ENCODE data around the gene PLCB1. TPM values are rescaled to one million over a fixed set of nuclear protein-coding genes. Genes with fewer than 3 reads are reported as not detected.

Gene PLCB1
- total RNA-seq, 2 experiments from 2014 or later, result 1.0 to 1.2 TPM

DNA sequence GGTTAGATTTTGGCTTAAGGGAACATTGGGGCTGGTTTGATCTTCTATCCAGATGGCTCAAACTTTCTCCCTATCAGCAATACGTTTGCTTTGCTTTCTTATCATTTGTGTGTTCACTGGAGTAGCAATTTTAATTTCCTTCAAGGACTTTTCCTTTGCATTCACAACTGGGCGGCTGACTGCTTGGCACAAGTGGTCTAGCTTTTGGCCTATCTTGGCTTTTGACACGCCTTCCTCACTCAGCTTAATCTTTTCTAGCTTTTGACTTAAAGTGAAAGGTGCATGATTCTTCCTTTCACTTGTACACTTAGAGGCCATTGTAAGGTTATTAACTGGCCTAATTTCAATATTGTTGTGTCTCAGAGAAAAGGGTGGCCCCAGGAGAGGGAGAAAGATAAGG, 254.9 kb downstream of the PLCB1 start:
- Mint-ChIP-seq H3K9me3 (no peaks in the 10 kb centered on the region), H3K27ac (no peak overlapping the region), H3K4me1 (no peaks in the 10 kb centered on the region), H3K4me3 (no peak overlapping the region), H3K36me3 (ENCODE audit: low read depth) (no peaks in the 10 kb centered on the region), H3K27me3 (no peaks in the 10 kb centered on the region)
- CTCF ChIA-PET, result interaction anchor here (1.6 kb wide), 1 partner anchor 344 kb away, joined by 3 read pairs; no protein-coding TSS in a partner anchor
- POLR2A ChIA-PET, result no interaction called here
- DNase-seq, result no peak

DNA sequence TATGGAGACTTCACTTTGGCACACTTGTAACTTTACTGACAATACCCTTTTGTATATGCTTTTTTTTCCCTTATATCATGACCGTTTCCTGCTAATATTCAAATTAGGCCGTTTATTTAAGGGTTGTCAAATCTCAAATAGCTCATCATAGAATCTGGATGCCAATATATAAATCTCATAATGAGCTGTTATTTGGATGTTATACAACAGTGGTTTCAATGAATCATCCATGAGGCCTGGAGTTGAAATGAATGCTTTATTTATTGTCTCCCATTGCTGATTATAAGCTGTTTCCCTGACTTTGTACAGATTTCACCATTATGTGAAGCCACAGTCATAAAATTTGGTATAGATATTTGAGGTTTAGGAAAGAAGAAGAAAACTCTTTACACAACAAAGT, 256.1 kb downstream of the PLCB1 start:
- Mint-ChIP-seq H3K36me3 (ENCODE audit: low read depth) (no peaks in the 10 kb centered on the region), H3K4me1 (no peaks in the 10 kb centered on the region), H3K4me3 (no peak overlapping the region), H3K27me3 (peaks cover 2% of the 10 kb centered on the region), H3K27ac (no peak overlapping the region), H3K9me3 (no peaks in the 10 kb centered on the region)
- no peak for DNase-seq
- ChIA-PET CTCF (interaction anchor here (0.6 kb wide), 1 partner anchor 345 kb away, joined by 3 read pairs; no protein-coding TSS in a partner anchor), POLR2A (no interaction called here)

DNA sequence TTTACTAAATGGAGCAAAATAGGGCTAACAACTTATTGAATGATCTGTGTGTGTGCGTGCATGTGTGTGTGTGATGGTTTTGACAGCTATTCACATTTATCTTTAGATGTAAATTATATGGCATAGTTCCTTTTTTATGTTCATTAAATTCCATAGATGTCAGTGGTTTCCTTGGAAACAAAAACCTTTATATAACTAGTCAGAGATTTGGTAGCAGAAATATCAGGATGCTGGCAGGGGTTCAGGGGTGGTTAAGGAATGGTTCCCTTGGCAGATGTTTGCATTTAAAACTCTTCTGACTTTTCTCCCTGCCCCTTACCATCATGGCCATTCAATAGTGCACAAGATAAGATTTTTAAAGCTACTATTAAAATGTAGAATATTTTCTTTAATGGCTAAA, 256.6 kb downstream of the PLCB1 start:
- CTCF ChIA-PET, result interaction anchor here (0.6 kb wide), 1 partner anchor 345 kb away, joined by 3 read pairs; no protein-coding TSS in a partner anchor
- no peaks in the 10 kb centered on the region for H3K9me3 Mint-ChIP-seq
- POLR2A ChIA-PET, result no interaction called here
- H3K4me1 Mint-ChIP-seq, result no peaks in the 10 kb centered on the region
- H3K36me3 Mint-ChIP-seq (ENCODE audit: low read depth), result no peaks in the 10 kb centered on the region
- H3K27ac Mint-ChIP-seq, result no peak overlapping the region
- DNase-seq, result no peak
- H3K27me3 Mint-ChIP-seq, result peaks cover 2% of the 10 kb centered on the region
- no peak overlapping the region for H3K4me3 Mint-ChIP-seq

DNA sequence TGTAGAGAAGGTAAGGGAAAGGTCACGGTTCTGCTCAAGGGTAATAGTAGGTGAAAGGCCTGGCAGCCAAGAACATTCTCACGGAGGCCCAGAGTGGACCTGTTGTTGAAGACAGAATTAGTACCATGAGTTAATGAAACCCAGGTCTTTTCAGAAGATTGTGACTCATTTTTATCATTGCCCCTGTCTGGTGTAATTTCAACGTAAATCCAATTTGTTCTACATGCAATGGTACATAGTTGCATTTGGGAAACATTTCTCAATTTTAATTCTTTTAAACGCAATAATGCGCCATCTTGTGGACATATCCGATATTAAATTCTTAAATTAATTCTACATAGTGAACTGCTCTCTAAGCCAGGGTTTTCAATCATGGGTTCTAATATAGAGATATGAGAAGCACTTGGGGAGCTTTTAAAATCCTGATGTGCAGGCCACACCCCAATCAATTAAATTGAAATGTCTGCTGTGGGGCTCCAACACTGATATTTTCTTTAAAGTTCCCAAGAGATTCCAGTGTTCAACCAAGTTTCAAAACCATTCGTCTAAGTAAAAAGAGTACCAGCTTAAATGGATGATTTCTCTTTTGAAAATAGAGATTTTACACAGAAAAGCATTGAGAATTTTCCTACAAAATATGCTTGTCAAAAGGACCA, 257.4 kb downstream of the PLCB1 start:
- POLR2A ChIA-PET, result no interaction called here
- DNase-seq, result no peak
- Mint-ChIP-seq H3K36me3 (ENCODE audit: low read depth) (no peaks in the 10 kb centered on the region), H3K4me3 (no peak overlapping the region), H3K9me3 (no peaks in the 10 kb centered on the region), H3K27me3 (peaks cover 2% of the 10 kb centered on the region), H3K27ac (no peak overlapping the region), H3K4me1 (no peaks in the 10 kb centered on the region)
- CTCF ChIA-PET, result no interaction called here

DNA sequence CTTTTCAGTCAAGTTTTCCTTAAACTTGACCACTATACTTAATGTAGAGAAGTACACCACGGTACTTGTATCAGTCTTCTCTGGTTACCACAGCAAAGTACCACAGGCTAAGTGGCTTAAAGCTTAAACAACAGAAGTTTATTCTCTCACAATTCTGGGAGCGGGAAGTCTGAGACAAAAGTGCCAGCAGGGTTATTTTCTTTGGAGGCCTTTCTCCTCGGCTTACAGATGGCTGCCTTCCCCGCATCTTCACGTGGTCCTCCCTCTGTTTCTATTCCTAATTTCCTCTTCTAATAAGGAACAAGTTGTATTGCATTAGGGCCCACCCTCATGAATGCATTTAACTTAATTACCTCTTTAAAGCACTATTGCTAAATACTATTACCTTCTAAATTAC, 258.0 kb downstream of the PLCB1 start:
- DNase-seq, result no peak
- no peaks in the 10 kb centered on the region for H3K36me3 Mint-ChIP-seq (ENCODE audit: low read depth)
- ChIA-PET CTCF (no interaction called here), POLR2A (no interaction called here)
- no peak overlapping the region for H3K27ac Mint-ChIP-seq
- H3K9me3 Mint-ChIP-seq, result no peaks in the 10 kb centered on the region
- H3K27me3 Mint-ChIP-seq, result peaks cover 2% of the 10 kb centered on the region
- no peaks in the 10 kb centered on the region for H3K4me1 Mint-ChIP-seq
- H3K4me3 Mint-ChIP-seq, result no peak overlapping the region

DNA sequence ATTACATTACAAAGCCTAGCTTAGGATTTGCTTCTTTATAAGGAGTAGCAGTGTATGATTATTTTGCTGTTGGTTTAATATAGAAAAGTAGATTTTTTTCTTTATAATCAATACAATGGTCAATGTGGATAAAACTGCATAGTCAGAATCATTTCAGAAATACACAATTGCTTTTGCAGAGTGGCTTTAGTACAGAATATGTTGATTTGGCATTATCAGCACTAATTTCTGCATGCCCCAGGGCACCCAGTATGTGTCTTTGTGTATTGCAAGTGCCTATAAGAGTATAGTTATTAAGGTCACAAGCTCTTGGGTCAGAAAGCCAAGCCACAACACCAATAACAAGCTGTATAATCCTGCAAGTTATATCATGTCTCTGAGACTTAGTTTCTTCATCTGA, 258.4 kb downstream of the PLCB1 start:
- ChIA-PET CTCF (no interaction called here), POLR2A (no interaction called here)
- H3K27ac Mint-ChIP-seq, result no peak overlapping the region
- no peaks in the 10 kb centered on the region for H3K4me1 Mint-ChIP-seq
- peaks cover 2% of the 10 kb centered on the region for H3K27me3 Mint-ChIP-seq
- no peak overlapping the region for H3K4me3 Mint-ChIP-seq
- no peak for DNase-seq
- H3K9me3 Mint-ChIP-seq, result no peaks in the 10 kb centered on the region
- no peaks in the 10 kb centered on the region for H3K36me3 Mint-ChIP-seq (ENCODE audit: low read depth)

DNA sequence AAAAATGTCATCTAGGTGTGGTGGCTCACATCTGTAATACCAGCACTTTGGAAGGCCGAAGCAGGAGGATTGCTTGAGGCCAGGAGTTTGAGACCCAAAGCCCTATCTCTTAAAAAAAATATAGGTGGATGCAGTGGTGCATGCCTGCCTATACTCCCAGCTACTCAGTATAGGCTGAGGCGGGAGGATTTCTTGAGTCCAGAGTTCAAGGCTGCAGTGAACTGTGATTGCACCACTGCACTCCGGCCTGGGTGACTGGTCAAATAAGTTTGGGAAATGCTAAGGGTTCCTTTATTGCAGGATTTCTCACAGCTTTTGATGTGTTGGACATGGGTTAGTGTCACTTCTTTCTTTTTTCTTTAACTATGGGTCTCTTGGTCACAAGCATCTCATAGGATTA, 261.3 kb downstream of the PLCB1 start:
- H3K36me3 Mint-ChIP-seq (ENCODE audit: low read depth), result no peaks in the 10 kb centered on the region
- ChIA-PET POLR2A (no interaction called here), CTCF (no interaction called here)
- H3K27ac Mint-ChIP-seq, result no peak overlapping the region
- H3K4me1 Mint-ChIP-seq, result no peaks in the 10 kb centered on the region
- H3K9me3 Mint-ChIP-seq, result no peaks in the 10 kb centered on the region
- peaks cover 2% of the 10 kb centered on the region for H3K27me3 Mint-ChIP-seq
- no peak overlapping the region for H3K4me3 Mint-ChIP-seq
- DNase-seq, result no peak

DNA sequence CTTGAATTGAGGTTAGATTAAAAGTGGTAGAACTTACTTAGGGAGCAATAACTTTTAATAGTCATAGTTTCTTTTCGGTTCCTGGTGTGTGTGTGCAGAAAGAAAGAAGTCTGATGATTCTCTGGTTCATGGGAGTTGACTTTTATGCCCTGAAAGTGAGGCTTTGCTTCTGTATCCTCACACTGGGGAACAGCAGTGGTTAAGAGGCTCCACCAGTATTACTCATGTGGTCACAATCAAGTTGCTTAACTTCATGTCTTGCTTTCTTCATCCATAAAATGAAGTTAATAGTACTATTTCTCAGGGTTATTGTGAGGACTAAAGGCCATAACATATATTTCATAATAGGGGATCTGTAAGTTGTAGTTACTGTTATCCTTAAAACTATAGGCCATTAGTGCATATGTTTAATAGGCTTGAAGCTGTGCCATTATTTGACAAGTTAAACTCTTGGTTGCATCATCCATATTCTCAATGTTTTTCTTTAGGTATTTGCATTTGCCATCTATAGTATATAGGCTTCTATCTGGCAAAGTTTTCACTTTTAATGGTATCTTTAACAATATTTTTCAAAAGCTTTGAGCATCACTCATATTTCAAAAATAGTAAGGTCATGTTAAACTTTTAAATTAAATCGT, 262.4 kb downstream of the PLCB1 start:
- Mint-ChIP-seq H3K4me1 (no peaks in the 10 kb centered on the region), H3K9me3 (no peaks in the 10 kb centered on the region), H3K27me3 (peaks cover 2% of the 10 kb centered on the region), H3K36me3 (ENCODE audit: low read depth) (no peaks in the 10 kb centered on the region), H3K27ac (no peak overlapping the region), H3K4me3 (no peak overlapping the region)
- CTCF ChIA-PET, result no interaction called here
- POLR2A ChIA-PET, result no interaction called here
- no peak for DNase-seq

DNA sequence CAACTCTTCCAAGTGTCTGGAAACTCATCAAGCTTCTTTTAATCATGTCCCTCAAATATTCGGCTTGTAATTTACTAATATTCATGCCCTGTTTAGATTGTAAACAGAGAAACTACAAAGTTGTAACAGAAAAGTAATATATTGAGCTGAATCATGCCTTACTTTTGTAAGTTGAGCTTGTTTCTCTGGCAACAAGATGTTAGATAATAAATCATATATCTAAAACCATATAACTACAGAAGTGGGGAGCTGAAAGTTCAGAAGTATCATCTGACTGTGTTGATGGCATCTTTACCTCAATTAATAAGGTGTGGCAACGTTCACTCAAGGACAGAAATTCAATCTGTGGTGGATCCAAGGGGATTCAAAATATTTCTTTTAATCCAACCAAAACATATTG, 263.9 kb downstream of the PLCB1 start:
- Mint-ChIP-seq H3K36me3 (ENCODE audit: low read depth) (no peaks in the 10 kb centered on the region), H3K9me3 (no peaks in the 10 kb centered on the region), H3K27ac (no peak overlapping the region), H3K4me1 (peaks cover 8% of the 10 kb centered on the region), H3K27me3 (peaks cover 2% of the 10 kb centered on the region), H3K4me3 (no peak overlapping the region)
- CTCF ChIA-PET, result interaction anchor here (0.7 kb wide), 1 partner anchor 1047 kb away, joined by 3 read pairs; no protein-coding TSS in a partner anchor
- POLR2A ChIA-PET, result no interaction called here
- DNase-seq, result no peak

DNA sequence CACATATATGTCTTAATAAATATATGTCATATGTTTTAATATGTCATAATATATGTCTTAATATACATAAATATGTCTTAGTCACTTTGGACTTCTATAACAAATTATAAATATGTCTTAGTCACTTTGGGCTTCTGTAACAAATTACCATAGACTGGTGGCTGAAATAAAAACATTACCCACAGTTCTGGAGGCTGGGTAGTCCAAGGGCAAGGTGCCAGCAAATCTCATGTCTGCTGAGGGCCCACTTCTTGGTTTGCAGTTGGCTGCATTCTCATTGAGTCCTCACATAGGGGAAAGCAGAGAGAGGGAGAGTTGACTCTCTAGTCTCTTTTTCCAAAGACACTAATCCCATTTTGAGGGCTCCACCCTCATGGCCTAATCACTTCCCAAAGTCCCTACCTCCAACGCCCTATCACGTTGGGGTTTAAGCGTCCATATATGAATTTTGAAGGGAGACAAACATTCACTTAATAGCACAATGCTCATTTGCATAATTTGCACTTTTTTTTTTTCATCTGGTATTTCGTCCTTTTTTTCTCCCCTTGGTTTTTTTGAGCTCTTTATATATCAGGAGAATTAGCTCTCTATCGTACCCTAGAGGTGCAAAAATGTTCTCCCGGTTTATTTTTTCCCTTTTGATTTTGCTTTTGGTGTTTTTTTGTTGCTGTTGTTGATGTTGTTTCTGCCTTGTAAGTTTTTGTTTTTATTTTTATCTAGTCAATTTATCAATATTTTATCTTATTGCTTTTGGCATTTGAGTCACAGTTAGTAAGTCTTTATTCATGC, 266.4 kb downstream of the PLCB1 start:
- POLR2A ChIA-PET, result no interaction called here
- H3K27me3 Mint-ChIP-seq, result no peaks in the 10 kb centered on the region
- H3K4me1 Mint-ChIP-seq, result peaks cover 8% of the 10 kb centered on the region
- CTCF ChIA-PET, result no interaction called here
- H3K27ac Mint-ChIP-seq, result no peak overlapping the region
- no peak for DNase-seq
- H3K4me3 Mint-ChIP-seq, result no peak overlapping the region
- no peaks in the 10 kb centered on the region for H3K9me3 Mint-ChIP-seq
- H3K36me3 Mint-ChIP-seq (ENCODE audit: low read depth), result no peaks in the 10 kb centered on the region

DNA sequence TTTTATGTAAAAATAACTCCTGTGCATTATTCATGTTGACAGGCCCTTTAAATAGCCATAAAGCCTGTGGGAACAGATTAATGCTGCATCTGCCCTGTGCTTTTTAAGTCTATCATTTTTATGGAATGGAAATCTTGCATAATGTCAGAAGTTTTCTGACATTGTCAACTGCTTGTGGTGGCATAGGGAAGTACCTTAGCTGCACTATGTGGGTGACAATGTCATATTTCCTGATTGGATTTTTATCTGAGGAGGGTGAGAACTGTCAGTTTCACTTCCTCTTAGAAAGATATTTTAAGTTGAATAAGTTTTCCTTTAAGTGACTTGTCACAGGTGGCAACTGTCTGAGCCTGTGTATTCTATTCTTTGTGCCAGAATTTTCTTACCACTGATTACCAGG, 267.9 kb downstream of the PLCB1 start:
- Mint-ChIP-seq H3K9me3 (no peaks in the 10 kb centered on the region), H3K36me3 (ENCODE audit: low read depth) (no peaks in the 10 kb centered on the region), H3K4me3 (no peak overlapping the region), H3K27me3 (no peaks in the 10 kb centered on the region), H3K4me1 (peaks cover 8% of the 10 kb centered on the region), H3K27ac (no peak overlapping the region)
- POLR2A ChIA-PET, result no interaction called here
- no peak for DNase-seq
- CTCF ChIA-PET, result no interaction called here

DNA sequence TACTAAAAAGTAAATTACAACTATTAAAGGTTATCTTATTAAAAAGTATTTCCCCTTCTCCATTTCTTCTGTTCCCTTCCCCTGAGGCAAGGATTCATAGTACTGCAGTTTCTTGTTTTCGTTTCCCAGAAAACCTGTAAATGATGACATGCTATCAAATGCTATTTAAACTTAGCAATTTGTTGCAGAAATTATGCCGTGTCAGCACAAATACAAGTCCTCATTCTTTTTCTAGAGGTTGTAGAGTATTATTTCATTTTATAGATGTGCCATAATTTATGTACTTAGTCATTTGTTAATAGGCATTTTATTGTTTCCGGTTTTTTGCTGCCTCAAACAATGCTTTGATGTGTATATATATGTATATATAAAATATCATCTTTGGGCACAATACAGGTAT, 268.4 kb downstream of the PLCB1 start:
- Mint-ChIP-seq H3K4me1 (peaks cover 8% of the 10 kb centered on the region), H3K36me3 (ENCODE audit: low read depth) (no peaks in the 10 kb centered on the region), H3K27me3 (no peaks in the 10 kb centered on the region), H3K9me3 (no peaks in the 10 kb centered on the region), H3K4me3 (no peak overlapping the region), H3K27ac (no peak overlapping the region)
- POLR2A ChIA-PET, result no interaction called here
- DNase-seq, result no peak
- CTCF ChIA-PET, result no interaction called here

DNA sequence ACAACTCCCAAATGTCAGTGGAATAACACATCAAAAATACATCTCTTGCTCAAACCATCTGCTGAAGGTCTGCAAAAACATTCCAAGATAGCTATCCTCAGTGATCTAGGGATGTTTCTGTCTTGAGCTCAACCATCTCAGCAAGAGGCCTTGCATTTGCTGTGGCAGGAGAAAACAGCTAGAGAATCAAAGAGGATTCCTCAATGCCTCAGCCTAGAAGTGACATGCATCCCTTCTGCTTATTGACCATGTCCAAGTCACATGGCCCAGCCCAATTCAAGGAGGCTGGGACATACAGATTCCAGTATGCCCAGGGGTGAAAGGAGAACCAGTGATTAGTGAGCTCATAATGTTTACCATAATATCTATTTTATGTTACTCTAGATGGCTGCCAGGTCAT, 269.5 kb downstream of the PLCB1 start:
- H3K27ac Mint-ChIP-seq, result no peak overlapping the region
- no peak overlapping the region for H3K4me3 Mint-ChIP-seq
- ChIA-PET CTCF (no interaction called here), POLR2A (no interaction called here)
- no peaks in the 10 kb centered on the region for H3K9me3 Mint-ChIP-seq
- no peaks in the 10 kb centered on the region for H3K27me3 Mint-ChIP-seq
- H3K4me1 Mint-ChIP-seq, result peaks cover 8% of the 10 kb centered on the region
- no peaks in the 10 kb centered on the region for H3K36me3 Mint-ChIP-seq (ENCODE audit: low read depth)
- no peak for DNase-seq
